Ascending aorta (tissue), 2 donors: ENCODE measurements around the gene KCNJ5. TPM values are rescaled to one million over a fixed set of nuclear protein-coding genes. Genes with fewer than 3 reads are reported as not detected.

Experiments
- DNase-seq, 2 donors: peaks; one replicate each; pipeline ENCODE4 v3.0.0-alpha.2; 2019; ENCODE audit warnings: low spot score in 2 of 2
- H3K27ac ChIP-seq, 2 donors: fragments of 200-600 bp; sonication (generic); one replicate each; pipeline ENCODE4 v1.5.1; 2016 to 2017; ENCODE audit warnings: mild to moderate bottlenecking in 1 of 2
- H3K27me3 ChIP-seq: fragments of 200-600 bp; sonication (generic); one replicate; pipeline ENCODE4 v1.5.1; 2017
- H3K36me3 ChIP-seq, 2 donors: fragments of 200-600 bp; sonication (generic); one replicate each; pipeline ENCODE4 v1.5.1; 2016
- H3K4me1 ChIP-seq, 2 donors: fragments of 200-600 bp; sonication (generic); one replicate each; pipeline ENCODE4 v1.5.1; 2016 to 2017; ENCODE audit warnings: mild to moderate bottlenecking in 1 of 2
- H3K4me3 ChIP-seq, 2 donors: fragments of 200-600 bp; sonication (generic); one replicate each; pipeline ENCODE4 v1.5.1; 2016 to 2017; ENCODE audit warnings: mild to moderate bottlenecking in 1 of 2
- H3K9me3 ChIP-seq, 2 donors: fragments of 200-600 bp; sonication (generic); one replicate each; pipeline ENCODE4 v1.5.1; 2016
- CTCF ChIP-seq, 3 experiments: fragments of 200-600 bp in 2 of 3; fragments of 450-650 bp in 1 of 3; sonication (generic) in 2 of 3; IDR thresholded peaks; one replicate each; pipeline ENCODE4 v1.5.1; 2016 to 2019; ENCODE audit warnings: antibody characterized with exemption in 3 of 3, mild to moderate bottlenecking in 1 of 3, moderate library complexity in 1 of 3
- intact Hi-C: fragments of 100-400 bp; cut with DNase I; formaldehyde crosslinking; loops from one replicate; pipeline ENCODE4 v1.15.1; 2023
- total RNA-seq: library from RNA; depleted of rRNA; stranded (reverse); fragments of >200 nt; gene quantifications from one replicate; pipeline ENCODE4 v1.1.0, GENCODE V29; 2016

KCNJ5 gene
- total RNA-seq, 1 donor from 2014 or later, result 0.53 TPM

GRCh38 chr11:128910576-128910975 lies 19.4 kb downstream of the KCNJ5 start:
- DNase-seq, result no peak
- H3K27me3 ChIP-seq, result no peaks in the 10 kb centered on the region
- H3K9me3 ChIP-seq, result no peaks in the 10 kb centered on the region
- intact Hi-C loops, result no loop called here
- H3K27ac ChIP-seq, result no peak overlapping the region
- H3K36me3 ChIP-seq, result no peaks in the 10 kb centered on the region
- H3K4me1 ChIP-seq, result peaks cover 0 to 17% of the 10 kb centered on the region in 2 donors
- no peak overlapping the region for H3K4me3 ChIP-seq
- no peak for TF ChIP-seq CTCF (IDR thresholded peaks at IDR 0.05)

GRCh38 chr11:128911239-128911638 lies 20.1 kb downstream of the KCNJ5 start:
- TF ChIP-seq CTCF (IDR thresholded peaks at IDR 0.05), result no peak
- H3K4me1 ChIP-seq, result peaks cover 0 to 17% of the 10 kb centered on the region in 2 donors
- no peaks in the 10 kb centered on the region for H3K27me3 ChIP-seq
- H3K9me3 ChIP-seq, result no peaks in the 10 kb centered on the region
- H3K27ac ChIP-seq, result no peak overlapping the region
- no peak for DNase-seq
- intact Hi-C loops, result no loop called here
- H3K36me3 ChIP-seq, result no peaks in the 10 kb centered on the region
- no peak overlapping the region for H3K4me3 ChIP-seq

- intact Hi-C loops, result no loop called here
- H3K9me3 ChIP-seq, result no peaks in the 10 kb centered on the region
- no peak overlapping the region for H3K4me3 ChIP-seq
- no peaks in the 10 kb centered on the region for H3K36me3 ChIP-seq
- DNase-seq, result no peak
- H3K27me3 ChIP-seq, result no peaks in the 10 kb centered on the region
- peaks cover 0 to 17% of the 10 kb centered on the region in 2 donors for H3K4me1 ChIP-seq
- no peak overlapping the region for H3K27ac ChIP-seq
- no peak for TF ChIP-seq CTCF (IDR thresholded peaks at IDR 0.05)
These were observed 20.5 kb downstream of the KCNJ5 start for GRCh38 chr11:128911701-128912100.

GRCh38 chr11:128913806-128914205 lies 22.6 kb downstream of the KCNJ5 start:
- Histone ChIP-seq H3K4me3 (no peak overlapping the region), H3K36me3 (no peaks in the 10 kb centered on the region), H3K9me3 (no peaks in the 10 kb centered on the region), H3K27ac (no peak overlapping the region), H3K27me3 (no peaks in the 10 kb centered on the region), H3K4me1 (peaks cover 0 to 7% of the 10 kb centered on the region in 2 donors)
- no peak for TF ChIP-seq CTCF (IDR thresholded peaks at IDR 0.05)
- intact Hi-C loops, result no loop called here
- no peak for DNase-seq

- Histone ChIP-seq H3K9me3 (no peaks in the 10 kb centered on the region), H3K27me3 (no peaks in the 10 kb centered on the region)
- no peak for TF ChIP-seq CTCF (IDR thresholded peaks at IDR 0.05)
These were observed 23.3 kb downstream of the KCNJ5 start for GRCh38 chr11:128914216-128915148.

More at GRCh38 chr11:128914216-128915148, 23.3 kb downstream of the KCNJ5 start:
- no peaks in the 10 kb centered on the region for H3K36me3 ChIP-seq
- no peak overlapping the region for H3K4me3 ChIP-seq
- no peak for DNase-seq
- H3K4me1 ChIP-seq, result peaks cover 0 to under 1% of the 10 kb centered on the region in 2 donors
- H3K27ac ChIP-seq, result no peak overlapping the region
- intact Hi-C loops, result no loop called here
